Astrocyte of the hippocampus (primary cell): ENCODE results near the gene WLS.
A peak's percentile ranks its signal among the peaks of the same experiment; 100 is the strongest.
"Not testable (repeated sequence)": the region's sequence is repeated elsewhere in the genome, so short reads cannot be mapped to it uniquely, and the experiment has no call there.

Experiments used
- DNase-seq: peaks from one replicate; pipeline ENCODE4 v3.0.0; 2011; ENCODE audit warnings: low read depth, low spot score

The WLS gene

DNA sequence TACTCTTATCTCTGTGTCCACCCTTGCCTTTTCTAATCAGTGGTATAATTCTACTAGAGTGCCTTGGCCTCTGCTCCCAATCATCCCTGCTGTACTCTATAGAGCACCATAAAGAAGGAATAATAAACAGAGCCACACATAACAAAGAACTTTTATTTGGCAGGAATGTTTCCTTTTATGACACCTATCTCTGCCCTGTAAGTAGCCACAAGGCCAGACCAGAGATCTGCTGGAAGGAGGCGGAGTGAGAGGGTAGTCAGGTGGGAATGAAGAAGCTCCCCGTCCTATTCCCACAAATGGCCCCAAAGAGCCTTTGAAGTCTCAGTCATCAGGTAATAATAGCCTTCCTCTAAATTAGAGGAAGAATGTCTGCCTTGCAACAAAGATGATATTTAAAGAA is 32.7 kb downstream of the WLS start:
- no peak for DNase-seq

DNA sequence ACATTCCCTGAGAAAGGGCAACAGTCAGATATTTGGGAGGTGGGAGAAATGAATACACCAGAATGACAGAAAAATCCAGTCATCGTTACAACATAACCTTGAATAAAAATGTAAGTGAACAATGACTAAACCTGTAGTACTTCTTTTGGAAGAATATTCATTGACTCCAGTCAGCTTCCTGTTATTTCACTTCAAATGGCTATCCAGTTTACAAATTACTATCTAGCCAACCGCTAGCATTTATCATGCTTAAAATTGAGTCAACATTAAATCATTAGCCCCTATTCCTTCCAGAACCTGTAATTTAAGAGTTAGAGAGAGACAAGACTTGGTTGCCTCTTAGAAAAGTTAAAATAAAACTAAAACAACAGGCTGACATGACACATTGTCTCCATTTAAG is 33.6 kb downstream of the WLS start:
- no peak for DNase-seq

DNA sequence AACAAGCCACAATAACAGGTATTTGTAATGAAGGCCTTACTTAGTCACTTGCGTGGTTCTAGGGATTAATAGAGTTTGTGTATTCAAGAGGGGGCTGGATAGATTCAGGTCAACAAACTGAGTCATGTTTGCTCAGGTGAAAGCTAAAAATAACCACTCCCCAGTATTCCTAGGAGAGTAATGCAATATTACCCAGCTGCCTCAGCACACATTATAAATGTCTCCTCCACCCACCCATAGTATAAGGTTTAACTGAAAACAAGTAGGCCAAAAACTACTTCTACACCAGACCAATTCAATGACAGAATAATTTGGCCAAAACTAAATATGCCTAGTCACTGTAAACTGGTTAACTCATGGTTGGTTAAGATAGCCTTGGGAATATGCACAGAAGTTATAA is 34.4 kb downstream of the WLS start:
- DNase-seq, result peak; percentile 34

DNA sequence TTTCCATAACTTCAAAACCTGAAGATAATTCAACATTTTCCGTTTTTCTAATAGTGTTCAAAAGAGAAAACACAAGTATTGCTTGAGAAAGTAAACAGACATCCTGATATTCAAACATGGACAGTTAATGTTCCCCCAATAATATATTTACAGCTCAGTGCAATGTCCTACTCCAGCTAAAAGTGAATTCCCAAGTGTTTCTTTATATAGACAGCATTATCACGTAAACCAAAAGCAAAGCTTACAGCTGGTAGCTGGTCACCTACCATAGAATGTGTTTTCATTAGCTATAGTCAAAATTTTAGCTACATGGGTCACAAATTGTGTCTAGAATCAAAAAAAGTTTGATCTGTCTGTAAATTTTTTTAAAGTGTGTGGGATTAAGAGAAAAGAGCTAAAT is 34.9 kb downstream of the WLS start:
- DNase-seq, result no peak

DNA sequence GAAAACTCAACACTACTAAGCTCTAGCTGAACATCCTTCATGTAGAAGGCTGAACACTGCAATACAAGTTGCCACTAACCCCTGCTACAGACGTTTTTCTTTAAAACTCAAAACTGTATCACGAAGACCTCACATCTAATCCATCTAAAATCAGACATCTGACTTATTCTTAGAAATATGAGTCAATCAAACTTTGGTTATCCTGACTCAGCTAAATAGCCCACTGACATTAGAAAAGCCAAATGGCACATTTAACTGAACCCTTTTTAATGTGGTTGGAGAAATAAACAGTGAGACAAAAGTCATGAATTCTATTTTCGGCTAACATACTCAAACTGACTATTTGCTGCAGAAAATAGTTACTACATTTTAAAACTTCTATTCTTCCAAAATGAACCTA is 35.6 kb downstream of the WLS start:
- no peak for DNase-seq

DNA sequence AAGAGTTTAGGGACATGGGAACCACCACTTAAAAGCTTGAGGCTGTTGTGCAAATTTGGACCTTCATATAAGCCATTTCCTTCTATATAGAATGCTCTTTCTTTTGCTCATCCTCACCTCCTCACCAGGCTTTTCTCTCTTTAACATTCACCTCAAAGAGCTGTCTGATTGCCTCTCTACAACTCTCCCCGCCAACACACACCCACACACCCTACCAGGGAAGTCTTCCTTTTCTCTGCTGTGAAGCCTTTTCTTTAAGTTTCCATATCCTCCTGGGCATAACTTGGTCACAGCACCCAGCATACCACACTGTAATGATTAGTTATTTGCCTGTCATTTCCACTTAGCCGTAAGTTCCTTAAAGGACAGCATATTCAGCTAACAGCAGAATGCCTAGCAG is 40.6 kb downstream of the WLS start:
- no peak for DNase-seq

DNA sequence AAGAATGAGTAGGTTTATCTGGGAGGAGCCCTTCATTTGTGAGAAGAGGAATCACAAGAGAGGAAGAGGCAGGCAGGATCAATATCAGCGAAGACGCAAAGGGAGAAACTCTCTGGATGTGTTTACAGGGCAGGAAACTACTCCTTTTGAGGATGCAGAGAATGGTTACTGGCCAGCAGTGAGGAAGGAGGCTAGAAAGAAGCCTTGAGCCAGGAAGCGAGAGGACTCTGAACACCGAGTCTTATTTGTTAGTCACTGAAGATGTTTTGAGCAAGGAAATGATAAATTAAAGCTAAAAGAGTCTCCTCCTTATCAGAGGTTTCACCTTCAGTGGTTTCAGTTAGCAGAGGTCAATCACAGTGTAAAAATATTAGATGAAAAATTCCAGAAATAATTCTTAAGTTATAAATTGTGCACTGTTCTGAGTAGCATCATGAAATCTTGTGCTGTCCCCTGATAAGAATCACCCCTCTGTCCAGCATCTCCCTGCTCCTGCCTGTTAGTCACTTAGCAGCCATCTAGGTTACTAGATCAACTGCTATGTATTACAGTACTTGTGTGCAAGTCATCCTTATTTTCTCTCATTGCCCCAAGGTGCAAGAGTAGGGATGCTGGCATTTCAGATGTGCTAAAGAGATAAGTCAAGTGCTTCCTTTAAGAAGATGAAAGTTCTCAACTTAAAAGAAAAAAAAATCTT is 43.5 kb downstream of the WLS start:
- DNase-seq, result no peak

DNA sequence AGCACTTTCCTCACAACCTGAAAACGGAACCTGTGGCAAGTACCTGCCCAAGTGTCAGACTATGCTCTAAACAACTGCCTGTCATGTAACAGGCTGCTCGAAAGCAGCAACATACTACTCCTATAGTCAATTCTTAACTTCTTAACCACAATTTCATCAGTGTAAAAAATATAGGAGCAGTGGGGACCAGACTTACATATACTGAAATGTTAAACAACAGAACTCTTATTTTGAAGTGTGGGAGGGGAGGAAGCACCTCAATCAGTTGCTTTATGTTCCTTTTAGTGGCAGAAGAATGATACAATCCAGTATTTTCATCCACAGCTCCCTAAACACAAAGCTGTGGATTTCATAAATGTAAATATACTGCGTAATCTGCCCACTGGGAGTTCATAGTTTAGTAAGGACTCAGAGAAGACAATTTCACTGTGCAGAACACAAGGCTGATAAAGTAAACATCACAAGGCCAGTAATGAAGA is 44.2 kb downstream of the WLS start:
- DNase-seq, result no peak

DNA sequence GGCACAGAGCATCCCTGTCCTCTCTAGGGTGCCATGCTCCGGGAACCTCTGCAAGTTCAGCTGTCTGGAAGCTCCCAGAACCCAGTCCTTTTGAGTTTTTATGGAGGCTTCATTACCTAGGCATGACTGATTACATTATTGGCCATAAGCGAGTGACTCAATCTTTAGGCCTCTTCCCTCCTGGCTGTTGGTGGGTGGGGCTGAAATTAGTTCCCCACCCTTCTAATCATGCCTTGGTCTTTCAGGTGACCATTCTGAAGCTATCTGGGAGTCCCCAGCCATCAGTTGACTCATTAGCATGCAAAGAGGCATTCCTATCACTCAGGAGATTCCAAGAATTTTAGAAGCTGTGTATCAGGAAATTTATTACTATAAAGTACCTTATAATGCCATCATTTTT is 46.6 kb downstream of the WLS start:
- no peak for DNase-seq

DNA sequence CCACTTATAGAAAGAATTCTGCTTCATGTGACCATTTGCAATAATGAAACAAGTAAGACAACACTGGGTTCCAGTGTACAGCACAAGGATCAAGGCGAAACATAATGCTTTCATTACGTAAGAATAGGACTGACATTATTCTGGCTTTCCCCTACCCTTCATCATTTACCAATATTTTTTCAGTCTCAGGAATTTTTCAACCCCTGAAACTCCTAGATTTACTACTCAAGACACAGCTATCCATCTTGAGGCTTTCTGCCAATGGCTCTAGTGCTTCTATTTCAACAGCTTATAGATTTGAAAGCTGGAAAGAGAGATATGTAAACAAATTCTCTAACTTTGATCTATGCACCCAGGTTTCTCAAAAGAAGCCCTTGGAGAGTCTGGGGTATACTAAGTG is 48.4 kb downstream of the WLS start:
- no peak for DNase-seq

DNA sequence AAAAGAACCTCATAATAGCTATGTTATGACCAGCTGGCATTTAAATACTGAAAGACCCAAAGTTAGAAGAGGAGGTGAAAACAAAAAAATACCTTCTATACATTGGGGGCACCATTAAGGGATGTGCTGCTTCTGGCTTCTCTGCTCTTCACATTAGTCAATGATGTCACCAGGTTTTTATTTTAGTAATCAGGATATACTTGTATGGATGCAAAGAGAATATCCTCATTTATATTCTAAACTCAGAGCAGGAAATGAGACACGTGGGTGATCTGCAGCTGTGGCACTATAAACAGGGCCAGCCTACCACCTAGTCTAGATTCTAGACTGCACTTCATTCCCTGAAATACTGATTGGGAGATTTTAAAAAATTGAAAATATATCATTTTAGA is 51.2 kb downstream of the WLS start:
- DNase-seq, result no peak

DNA sequence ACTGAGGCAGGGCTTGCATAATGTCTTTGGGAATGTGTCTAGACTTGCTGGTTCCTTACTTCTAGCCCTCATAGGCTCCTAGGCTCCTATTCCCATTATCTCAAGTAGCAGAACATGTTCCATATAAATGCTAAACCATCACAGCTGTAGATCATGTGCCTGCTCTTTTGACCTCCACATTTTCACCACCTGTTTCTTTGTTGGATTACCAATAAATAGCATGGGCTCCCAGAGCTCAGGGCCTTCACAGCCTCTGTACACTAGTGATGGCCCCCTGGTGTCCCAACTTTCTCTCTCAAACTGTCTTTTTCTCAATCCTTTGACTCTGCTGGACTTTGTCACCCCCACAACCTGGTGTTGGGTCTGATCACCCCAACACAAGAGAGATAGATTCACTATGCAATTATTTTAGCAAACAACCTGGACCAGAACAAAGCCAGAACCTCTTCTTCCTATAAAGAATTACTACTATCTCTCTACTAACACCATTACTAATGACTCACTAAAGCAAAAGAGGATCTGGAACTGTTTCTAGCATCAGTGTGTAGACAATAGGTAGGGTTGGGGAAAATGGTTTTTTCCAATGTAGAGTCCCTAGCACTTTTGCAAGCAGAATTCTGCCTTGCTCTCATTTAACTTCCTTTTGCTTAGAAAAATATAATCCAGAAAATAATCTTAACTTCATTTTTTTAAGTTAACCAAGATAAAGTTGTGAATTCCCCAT is 51.7 kb downstream of the WLS start:
- no peak for DNase-seq

DNA sequence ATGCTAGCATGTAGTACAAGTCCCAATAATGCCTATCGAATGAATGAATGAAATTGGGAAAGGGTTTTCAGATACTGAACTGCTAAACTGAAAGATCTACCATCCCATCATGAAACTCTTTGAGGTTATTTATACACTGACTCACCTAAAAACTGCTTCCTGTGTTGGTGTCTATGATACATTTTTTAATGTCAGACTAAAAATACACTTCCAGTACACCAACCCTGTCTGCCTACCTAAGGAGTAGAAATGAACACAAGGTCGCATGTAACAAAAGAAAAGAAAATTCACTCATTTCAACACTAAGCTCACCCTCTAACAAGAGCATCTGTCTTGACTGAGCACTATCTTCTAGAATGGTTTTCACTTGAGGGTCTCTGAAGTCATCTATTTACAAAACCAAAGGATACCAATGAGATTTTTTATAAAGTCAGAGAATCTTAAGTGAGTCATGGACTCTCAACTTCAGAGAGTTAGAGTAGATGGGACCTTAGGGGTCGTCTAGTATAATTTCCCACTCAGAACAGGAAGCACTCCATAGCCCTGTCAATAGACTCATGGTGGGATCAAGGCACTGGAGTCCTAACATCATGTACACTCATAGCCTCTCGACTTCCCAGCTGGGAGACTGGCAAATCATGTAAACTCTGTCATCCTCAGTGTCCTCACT is 53.4 kb downstream of the WLS start:
- DNase-seq, result no peak

DNA sequence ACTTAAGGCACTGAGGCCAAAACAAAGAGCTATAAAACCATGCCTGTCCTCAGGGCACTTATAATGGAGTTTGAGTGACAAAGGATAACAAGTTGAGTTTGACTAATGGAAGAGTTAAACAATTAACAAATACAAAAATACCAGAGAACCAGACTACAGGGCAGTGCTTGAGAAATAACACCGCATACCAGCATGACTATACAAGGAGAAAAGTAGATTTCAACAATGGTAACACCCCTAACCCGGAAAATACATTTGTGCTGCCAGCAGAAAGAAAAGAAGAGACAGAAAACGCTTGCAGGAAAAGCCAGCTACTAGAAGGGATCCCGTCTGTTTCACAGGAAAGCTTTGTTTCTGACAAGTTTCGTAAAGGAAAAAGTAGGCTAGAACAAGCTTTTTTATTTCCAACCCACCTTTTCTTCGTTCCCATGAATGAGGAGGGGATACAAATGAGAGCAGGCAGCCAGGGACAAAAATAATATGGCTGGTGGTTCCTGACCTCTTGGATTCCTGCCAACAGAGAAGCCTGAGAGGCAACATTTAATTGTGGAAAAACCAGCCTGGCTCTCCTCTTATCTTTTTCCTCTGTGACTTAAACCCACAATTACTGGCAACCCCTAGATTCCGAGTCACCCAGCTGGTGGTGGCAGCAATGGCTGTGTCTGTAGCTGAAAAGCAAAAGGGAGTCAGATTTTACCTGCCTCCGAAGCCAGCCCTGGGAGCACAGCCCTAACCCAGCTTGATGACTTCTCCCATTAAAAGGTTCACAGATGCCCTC is 56.5 kb downstream of the WLS start:
- peak; percentile 67 for DNase-seq

DNA sequence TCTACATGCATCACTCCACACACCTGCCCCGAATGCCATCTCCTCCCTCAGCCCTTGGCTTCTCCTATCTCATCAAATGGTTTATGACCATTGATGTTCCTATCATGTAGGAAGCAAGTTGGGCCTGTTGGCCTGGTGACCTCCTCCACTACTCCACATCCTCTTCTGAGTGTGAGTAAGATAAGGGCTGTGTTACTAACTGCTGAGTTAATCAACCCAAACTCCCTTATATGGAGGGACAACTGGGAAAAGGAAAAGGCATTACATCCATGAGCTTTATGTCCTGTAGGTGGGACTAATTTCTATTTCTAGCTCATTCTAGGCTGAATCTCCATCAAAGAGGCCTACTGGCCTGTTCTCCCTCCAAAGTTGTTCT is 57.6 kb downstream of the WLS start:
- DNase-seq, result no peak

DNA sequence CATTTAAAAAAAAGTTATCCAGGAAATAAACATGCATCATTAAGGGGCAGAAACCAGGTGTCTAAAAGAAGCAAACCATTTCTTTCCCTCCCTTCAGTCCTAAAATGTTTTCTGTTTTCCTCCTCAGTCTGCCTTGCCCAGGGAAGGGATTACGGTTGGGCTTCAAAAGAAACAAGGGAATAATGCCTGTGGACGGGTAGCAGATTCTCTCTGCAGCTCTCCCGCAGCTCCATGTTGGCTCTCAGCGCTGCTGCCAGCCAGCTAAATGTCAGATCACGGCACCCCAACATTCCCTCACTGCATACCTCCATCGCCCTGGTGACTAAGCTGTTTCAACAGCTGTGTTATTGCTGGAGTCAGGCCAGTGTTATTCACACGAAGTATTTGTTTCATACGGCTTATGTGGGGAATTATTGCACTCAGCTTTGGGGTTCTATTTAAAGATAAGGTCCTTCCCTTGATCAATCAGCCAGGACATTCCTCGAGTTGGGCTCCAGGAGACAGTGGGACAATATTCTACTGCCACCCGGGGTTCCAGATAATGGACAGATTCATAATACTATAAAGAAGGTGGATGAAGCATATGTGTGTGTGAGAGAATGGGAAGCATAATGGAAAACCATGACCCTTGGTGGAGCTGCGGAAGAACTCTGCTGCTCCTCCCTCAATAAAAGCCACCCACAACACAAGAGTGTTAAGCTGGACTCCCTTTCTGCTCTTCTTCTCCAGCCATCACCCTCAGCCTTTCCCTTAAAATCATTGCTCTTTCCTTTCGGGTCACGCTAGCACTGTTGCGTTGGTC is 58.2 kb downstream of the WLS start:
- DNase-seq, result peak; percentile 97

DNA sequence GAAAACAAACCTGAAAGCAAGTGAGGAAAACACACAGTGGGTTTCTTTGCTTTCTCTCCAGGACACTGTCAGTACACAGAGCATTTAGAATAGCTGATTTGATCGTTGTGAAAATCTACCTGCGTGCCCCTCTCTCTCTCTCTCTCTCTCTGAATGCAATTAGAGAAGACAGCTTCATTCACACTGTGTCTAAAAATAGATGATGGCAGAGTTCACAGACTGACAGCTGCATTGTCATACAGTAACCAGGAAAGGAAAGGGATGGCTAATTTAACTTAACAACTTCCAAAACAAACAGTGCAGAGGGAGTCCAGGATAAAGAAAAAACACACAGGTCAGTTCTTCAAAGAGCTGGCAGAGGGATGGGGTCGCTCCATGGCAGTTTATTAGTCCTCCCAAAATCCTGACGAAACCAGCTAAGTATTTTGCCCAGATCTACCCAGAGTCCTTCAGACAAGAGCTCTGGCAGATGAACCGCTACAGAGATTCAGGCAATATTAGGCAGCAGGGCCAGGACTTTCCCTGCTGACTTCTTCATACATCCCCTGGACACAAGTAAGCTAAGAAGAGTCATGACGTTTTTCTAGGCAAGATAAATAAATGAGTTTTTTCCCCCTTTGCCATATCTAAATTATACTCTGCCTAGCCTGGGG is 58.9 kb downstream of the WLS start:
- DNase-seq, result peak; percentile 75

DNA sequence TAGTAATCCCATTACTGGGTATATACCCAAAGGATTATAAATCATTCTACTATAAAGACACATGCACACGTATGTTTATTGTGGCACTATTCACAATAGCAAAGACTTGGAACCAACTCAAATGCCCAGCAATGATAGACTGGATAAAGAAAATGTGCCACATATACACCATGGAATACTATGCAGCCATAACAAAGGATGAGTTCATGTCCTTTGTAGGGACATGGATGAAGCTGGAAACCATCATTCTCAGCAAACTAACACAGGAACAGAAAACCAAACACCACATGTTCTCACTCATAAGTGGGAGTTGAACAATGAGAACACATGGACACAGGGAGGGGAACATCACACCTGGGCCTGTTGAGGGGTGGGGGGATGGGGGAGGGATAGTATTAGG is 60.5 kb downstream of the WLS start:
- not testable (repeated sequence) for DNase-seq

DNA sequence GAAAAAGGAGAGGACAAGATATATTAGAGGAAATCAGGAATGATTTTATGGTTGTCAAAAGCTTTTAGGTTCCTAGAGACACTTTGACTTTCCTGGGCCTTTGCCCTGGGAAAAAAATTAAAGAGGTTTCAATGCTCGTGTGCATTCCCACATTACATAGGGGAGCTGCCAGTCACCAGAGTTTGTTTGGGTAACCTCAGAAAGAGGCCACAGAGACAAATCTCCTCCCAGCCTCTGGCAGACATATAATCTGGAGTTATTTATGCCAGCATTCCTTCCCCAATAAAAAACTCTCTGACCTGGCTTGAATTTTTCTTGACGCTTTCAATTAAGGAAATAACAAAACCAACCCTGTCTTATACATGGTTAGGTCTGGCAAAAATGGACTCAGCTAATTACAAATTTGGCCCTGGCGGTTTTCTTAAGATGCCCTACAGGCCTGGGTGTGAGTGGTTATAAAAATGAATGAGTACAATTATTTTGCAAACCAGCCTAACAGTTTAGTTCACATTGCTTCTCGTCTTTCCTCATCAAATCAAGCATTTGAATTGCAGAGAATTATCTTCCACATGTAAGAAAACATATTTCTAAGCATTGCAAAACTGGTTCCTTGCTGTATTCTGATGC is 63.7 kb downstream of the WLS start:
- peak; percentile 67 for DNase-seq

DNA sequence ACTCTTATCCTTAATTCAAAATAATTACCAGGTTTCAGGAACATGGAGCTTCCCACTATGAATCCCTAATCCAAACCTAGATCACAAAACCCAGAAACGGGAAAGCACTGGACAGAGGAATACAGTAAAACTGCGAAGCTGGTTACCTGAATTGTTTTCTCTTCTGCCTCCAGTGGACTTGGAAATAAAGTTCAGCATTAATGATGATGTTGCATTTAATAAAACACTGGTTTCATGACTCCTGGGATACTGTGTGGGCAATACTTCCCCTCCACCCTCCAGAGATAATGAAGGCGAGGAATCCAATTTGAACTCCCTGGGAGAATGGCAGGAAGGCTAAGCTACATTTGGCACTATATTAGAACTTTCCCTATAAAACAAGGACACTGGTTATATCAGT is 65.1 kb downstream of the WLS start:
- no peak for DNase-seq
